ENCODE data around the gene ZNF652.

ZNF652 gene

DNA sequence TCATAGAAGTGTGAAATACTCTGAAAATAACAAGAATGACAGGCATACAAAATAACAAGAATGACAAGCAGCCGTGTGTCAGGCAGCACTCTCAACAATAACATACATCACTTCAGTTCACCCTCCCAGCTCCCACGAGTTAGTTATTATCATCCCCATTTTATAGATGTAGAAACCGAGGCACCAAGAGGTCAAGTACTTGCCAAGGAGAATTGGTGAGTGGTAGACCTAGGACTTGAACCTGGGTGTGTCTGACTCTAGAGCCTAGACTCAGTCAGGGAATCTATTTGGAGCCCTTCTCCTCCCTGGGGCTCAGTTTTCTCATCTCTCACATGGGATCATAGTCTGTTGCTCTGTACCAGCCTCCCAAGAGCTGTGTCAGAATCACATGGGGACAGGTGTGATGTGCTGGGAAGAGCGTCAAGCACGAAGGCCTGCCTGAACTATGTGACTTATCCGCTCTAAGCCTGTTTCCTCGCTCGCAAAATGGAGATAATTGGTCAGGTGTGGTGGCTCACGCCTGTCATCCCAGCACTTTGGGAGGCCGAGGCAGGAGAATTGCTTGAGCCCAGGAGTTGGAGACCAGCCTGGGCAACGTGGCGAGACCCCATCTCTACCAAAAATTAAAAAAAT lies 112.0 kb downstream of the ZNF652 start:
- TF ChIP-seq, protein P1, sequence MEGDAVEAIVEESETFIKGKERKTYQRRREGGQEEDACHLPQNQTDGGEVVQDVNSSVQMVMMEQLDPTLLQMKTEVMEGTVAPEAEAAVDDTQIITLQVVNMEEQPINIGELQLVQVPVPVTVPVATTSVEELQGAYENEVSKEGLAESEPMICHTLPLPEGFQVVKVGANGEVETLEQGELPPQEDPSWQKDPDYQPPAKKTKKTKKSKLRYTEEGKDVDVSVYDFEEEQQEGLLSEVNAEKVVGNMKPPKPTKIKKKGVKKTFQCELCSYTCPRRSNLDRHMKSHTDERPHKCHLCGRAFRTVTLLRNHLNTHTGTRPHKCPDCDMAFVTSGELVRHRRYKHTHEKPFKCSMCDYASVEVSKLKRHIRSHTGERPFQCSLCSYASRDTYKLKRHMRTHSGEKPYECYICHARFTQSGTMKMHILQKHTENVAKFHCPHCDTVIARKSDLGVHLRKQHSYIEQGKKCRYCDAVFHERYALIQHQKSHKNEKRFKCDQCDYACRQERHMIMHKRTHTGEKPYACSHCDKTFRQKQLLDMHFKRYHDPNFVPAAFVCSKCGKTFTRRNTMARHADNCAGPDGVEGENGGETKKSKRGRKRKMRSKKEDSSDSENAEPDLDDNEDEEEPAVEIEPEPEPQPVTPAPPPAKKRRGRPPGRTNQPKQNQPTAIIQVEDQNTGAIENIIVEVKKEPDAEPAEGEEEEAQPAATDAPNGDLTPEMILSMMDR (conservative IDR thresholded peaks at IDR 0.05; ENCODE audit: control insufficient read depth, insufficient read depth, low read depth, low read length) = no peak
- no peak for DNase-seq (ENCODE audit: low read depth)
- no peak overlapping the region for H3K4me3 ChIP-seq (ENCODE audit: control insufficient read depth, low read depth, low read length)

DNA sequence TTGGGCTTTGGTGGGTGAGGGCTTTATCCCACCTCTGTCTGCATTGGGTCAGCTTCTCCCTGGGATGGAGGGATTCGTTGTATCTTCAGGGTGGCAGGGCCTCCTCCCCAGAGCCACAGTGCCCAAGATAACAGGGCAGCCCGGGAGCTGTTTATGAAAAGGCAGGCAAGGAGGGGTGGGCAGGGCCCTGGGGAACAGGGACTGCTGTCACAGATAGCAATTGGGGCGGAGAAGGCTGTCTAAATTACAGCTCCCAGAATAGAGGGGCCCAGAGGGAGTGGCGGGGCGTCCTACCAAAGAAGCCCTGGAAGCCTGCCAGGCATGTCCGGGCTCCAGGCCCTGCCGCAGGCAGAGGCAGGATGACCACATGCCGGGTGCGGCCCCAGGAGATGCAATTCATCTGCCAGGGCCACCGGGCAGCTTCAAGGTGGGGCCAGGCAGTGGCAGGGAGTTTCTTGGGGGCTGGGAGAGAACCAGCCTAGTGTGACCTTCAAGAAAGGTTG lies 112.7 kb downstream of the ZNF652 start:
- TF ChIP-seq, protein P1 (conservative IDR thresholded peaks at IDR 0.05; ENCODE audit: control insufficient read depth, insufficient read depth, low read depth, low read length) = no peak
- no peak overlapping the region for H3K4me3 ChIP-seq (ENCODE audit: control insufficient read depth, low read depth, low read length)
- no peak for DNase-seq (ENCODE audit: low read depth)

DNA sequence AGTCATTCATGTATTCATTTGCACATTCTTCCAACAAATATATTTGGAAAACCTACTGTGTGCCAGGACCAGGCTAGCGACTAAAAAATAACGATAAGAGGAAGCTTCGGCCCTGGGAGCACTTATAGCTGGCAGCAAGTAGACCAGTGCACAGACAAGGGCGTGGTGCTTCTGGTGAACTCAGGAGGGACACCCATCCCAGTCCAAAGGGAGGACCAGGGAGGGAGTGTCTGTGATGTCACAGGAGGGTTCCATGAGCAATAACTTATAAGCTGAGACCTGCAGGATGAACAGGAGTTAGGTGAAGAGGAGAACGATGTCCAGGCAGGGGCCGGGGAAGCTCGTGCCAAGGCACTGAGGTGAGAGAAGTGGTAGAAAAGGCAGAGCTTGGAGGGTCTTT lies 114.1 kb downstream of the ZNF652 start:
- no peak overlapping the region for H3K4me3 ChIP-seq (ENCODE audit: control insufficient read depth, low read depth, low read length)
- no peak for DNase-seq (ENCODE audit: low read depth)
- TF ChIP-seq, protein P1 (conservative IDR thresholded peaks at IDR 0.05; ENCODE audit: control insufficient read depth, insufficient read depth, low read depth, low read length) = no peak

DNA sequence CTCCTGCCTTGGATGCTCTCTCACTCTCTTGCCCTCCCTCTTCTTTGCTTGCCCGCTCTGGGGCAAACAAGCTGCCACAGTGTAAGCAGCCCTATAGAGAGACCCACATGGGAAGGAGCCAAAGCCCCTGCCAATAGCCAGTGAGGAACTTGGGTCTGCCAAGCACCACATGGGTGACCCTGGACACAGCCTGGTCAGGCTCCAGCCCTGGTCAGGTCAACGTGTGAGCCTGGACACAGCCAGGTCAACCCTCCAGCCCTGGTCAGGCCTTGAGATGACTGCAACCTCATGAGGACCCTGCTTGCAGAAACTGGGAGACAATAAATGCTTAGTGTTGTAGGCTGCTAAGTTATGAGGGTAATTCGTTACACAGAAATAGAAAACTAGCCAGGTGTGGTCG lies 117.2 kb downstream of the ZNF652 start:
- DNase-seq (ENCODE audit: low read depth) = no peak
- H3K4me3 ChIP-seq (ENCODE audit: control insufficient read depth, low read depth, low read length) = no peak overlapping the region
- TF ChIP-seq, protein P1 (conservative IDR thresholded peaks at IDR 0.05; ENCODE audit: control insufficient read depth, insufficient read depth, low read depth, low read length) = no peak

All from fibroblast of mammary gland (primary cell).